Progenitor cell of endocrine pancreas (in vitro differentiated cells): Measurements from ENCODE around the gene DAP. TPM values are rescaled to one million over a fixed set of nuclear protein-coding genes. Genes with fewer than 3 reads are reported as not detected.

Experiments used
- DNase-seq: peaks from one replicate; pipeline ENCODE4 v3.0.0; 2021; ENCODE audit warnings: low spot score; ENCODE audit not compliant: unreplicated experiment
- H3K27ac Mint-ChIP-seq: 2 replicates; pipeline ENCODE4 v1.8.0; 2021; ENCODE audit warnings: mild to moderate bottlenecking, moderate library complexity, mixed read lengths
- H3K27me3 Mint-ChIP-seq: 2 replicates; pipeline ENCODE4 v1.8.0; 2021; ENCODE audit warnings: mixed read lengths
- H3K36me3 Mint-ChIP-seq: 2 replicates; pipeline ENCODE4 v1.8.0; 2022; ENCODE audit warnings: mixed read lengths; ENCODE audit not compliant: insufficient read depth
- H3K4me1 Mint-ChIP-seq: 2 replicates; pipeline ENCODE4 v1.8.0; 2021; ENCODE audit warnings: low read depth, mixed read lengths
- H3K4me3 Mint-ChIP-seq: 2 replicates; pipeline ENCODE4 v1.8.0; 2021; ENCODE audit warnings: low read depth, mild to moderate bottlenecking, moderate library complexity, mixed read lengths
- H3K9me3 Mint-ChIP-seq: 2 replicates; pipeline ENCODE4 v1.8.0; 2021; ENCODE audit warnings: low read depth, mixed read lengths
- total RNA-seq: library from RNA; stranded (reverse); gene quantifications from 2 replicates; pipeline ENCODE4 v1.2.1, GENCODE V29; 2021
- TF ChIP-seq, protein P1 (sequence below): fragments of 200-600 bp; sonication (generic); IDR thresholded peaks from one replicate; pipeline ENCODE4 v1.5.0; 2021; ENCODE audit warnings: antibody characterized with exemption, mild to moderate bottlenecking; ENCODE audit not compliant: unreplicated experiment

Gene DAP
- total RNA-seq, 1 donor from 2014 or later: 91.1 TPM

DNA sequence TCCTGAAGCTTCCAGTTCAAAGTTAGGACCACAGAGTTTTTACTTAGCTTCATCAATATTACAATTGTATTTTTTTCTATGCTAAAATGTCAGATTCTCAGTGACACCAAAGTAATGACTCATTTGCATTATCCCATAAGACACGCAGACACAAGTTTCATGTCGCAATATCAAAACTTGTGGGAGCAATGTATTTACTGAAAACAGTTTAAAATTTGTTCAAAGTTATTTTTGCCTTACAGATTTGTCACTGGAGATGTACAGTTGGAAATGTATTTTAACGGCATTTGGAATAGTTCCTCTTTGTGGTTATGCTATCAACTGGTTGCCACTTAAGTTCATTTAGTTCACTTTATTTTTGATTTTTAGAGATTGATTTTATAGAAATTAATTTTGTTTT, 36.2 kb upstream of the DAP start:
- Mint-ChIP-seq H3K4me1 (peaks cover 1% of the 10 kb centered on the region), H3K27ac (no peak overlapping the region), H3K9me3 (no peaks in the 10 kb centered on the region), H3K27me3 (peaks cover 3% of the 10 kb centered on the region), H3K36me3 (no peaks in the 10 kb centered on the region), H3K4me3 (no peak overlapping the region)
- no peak for DNase-seq
- TF ChIP-seq, protein P1, sequence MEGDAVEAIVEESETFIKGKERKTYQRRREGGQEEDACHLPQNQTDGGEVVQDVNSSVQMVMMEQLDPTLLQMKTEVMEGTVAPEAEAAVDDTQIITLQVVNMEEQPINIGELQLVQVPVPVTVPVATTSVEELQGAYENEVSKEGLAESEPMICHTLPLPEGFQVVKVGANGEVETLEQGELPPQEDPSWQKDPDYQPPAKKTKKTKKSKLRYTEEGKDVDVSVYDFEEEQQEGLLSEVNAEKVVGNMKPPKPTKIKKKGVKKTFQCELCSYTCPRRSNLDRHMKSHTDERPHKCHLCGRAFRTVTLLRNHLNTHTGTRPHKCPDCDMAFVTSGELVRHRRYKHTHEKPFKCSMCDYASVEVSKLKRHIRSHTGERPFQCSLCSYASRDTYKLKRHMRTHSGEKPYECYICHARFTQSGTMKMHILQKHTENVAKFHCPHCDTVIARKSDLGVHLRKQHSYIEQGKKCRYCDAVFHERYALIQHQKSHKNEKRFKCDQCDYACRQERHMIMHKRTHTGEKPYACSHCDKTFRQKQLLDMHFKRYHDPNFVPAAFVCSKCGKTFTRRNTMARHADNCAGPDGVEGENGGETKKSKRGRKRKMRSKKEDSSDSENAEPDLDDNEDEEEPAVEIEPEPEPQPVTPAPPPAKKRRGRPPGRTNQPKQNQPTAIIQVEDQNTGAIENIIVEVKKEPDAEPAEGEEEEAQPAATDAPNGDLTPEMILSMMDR: no peak

DNA sequence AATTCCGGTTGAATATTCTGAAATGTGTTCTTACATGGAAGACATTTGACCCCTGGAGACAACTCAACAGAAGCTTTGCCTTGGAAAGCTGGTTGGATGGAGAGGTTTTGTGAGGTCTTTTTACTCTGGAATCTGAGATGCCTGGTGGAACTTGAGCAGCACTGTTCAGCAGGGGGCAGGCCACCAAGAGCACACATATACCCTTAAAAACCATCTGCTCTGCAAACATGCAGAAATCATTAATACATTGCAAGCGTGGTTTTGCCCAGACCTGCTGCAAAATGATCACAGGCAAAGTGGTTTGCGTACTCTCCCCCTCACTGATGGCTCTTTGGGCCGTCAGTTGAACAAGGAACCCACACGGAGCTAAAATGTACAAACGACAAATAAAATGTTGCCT, 32.8 kb upstream of the DAP start:
- Mint-ChIP-seq H3K4me3 (no peak overlapping the region), H3K36me3 (no peaks in the 10 kb centered on the region), H3K4me1 (no peaks in the 10 kb centered on the region), H3K27me3 (peaks cover 3% of the 10 kb centered on the region), H3K27ac (no peak overlapping the region), H3K9me3 (no peaks in the 10 kb centered on the region)
- DNase-seq: no peak
- TF ChIP-seq, protein P1: no peak

DNA sequence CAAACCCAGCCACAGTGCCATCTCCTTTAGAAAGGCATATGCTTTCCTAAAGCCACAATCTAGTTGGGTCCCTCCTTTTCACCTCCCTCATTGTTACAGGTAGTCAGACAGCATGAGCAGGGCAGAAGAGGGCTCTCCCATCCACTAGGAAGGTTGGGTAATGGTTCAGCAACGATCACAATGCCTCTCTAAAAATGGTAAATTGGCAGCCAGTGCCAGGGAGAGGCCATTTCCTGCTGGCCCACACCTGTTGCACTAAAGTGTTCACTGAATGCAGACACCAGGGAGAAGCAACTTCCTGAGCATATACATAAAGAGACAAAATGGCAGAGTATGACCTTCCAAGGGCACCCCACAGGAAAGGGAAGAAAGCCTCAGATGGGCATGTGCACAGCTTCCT, 31.3 kb upstream of the DAP start:
- TF ChIP-seq, protein P1: no peak

DNA sequence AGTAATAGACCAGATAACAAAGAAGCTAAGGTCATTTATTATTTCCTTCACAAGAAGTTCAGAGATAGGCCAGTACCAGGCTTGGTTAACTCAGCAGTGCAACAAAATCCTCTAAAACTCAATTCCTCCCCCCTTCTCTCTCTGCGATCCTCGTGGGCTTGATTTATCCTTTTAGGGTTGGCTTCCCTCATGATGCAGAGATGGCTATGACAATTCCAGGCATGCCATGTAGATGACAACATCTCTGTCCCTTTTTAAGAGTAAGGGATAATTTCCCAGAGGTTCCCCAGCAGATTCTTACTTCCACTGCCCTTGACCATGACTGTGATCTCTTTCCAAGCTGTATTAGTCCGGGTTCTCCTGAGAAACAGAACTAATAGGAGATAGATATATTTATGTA, 28.7 kb upstream of the DAP start:
- H3K4me1 Mint-ChIP-seq: no peaks in the 10 kb centered on the region
- peaks cover 3% of the 10 kb centered on the region for H3K27me3 Mint-ChIP-seq
- H3K9me3 Mint-ChIP-seq: no peaks in the 10 kb centered on the region
- DNase-seq: no peak
- H3K4me3 Mint-ChIP-seq: no peak overlapping the region
- TF ChIP-seq, protein P1: no peak
- no peak overlapping the region for H3K27ac Mint-ChIP-seq
- no peaks in the 10 kb centered on the region for H3K36me3 Mint-ChIP-seq

More for the DNA sequence above, 31.3 kb upstream of the DAP start:
- H3K4me3 Mint-ChIP-seq: no peak overlapping the region
- no peak for DNase-seq
- H3K27me3 Mint-ChIP-seq: peaks cover 3% of the 10 kb centered on the region
- no peaks in the 10 kb centered on the region for H3K9me3 Mint-ChIP-seq
- no peaks in the 10 kb centered on the region for H3K4me1 Mint-ChIP-seq
- no peaks in the 10 kb centered on the region for H3K36me3 Mint-ChIP-seq
- H3K27ac Mint-ChIP-seq: no peak overlapping the region

DNA sequence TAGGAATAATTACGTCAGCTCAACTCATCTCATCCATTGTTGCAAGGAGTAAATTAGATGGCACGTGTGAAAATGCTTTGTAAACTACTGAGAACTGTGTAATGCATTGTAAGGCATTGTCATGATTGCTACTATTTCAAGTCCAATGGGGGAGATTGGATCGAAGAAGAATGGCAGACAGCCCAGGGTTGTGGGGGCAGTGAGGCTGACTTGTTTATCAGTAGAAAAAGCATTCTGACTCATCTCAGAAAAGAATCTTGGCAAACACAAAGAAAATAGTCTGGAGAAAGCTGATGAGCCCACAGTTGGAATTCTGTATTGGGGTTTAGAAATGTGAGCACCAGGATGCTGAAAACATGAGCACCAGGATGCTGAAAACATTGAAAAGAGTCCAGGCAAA, 28.0 kb upstream of the DAP start:
- TF ChIP-seq, protein P1: no peak
- no peak for DNase-seq
- Mint-ChIP-seq H3K27me3 (no peaks in the 10 kb centered on the region), H3K9me3 (no peaks in the 10 kb centered on the region), H3K27ac (no peak overlapping the region), H3K4me3 (no peak overlapping the region), H3K4me1 (no peaks in the 10 kb centered on the region), H3K36me3 (no peaks in the 10 kb centered on the region)

DNA sequence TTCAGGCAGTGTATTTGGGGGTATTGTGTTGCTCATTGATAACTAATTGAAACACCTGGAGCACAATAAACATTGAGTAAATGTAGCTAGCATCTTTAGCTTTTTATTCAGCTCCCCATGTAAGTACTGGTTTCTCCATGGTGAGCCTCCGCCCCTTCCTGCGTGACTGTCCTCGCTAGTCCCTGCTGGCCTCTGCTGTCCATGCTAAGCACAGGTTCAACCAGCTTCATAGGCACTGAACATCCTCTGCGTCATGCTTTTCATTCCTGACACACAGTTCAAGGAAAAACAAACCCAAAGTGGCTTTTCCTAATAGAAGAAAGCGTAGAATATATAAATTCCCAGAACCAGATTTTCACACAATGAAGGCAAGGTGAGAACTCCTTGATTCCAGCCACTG, 27.3 kb upstream of the DAP start:
- Mint-ChIP-seq H3K27me3 (peaks cover 2% of the 10 kb centered on the region), H3K9me3 (no peaks in the 10 kb centered on the region), H3K36me3 (no peaks in the 10 kb centered on the region), H3K4me3 (no peak overlapping the region), H3K4me1 (no peaks in the 10 kb centered on the region), H3K27ac (no peak overlapping the region)
- no peak for DNase-seq
- TF ChIP-seq, protein P1: no peak
